GM03348 (cell line): ENCODE measurements around the gene DAPK1.
A peak's percentile ranks its signal among the peaks of the same experiment; 100 is the strongest.

ENCODE experiments used
- DNase-seq: peaks from one replicate; pipeline ENCODE4 v3.0.0; 2012; ENCODE audit warnings: low spot score

DAPK1 gene

DNA sequence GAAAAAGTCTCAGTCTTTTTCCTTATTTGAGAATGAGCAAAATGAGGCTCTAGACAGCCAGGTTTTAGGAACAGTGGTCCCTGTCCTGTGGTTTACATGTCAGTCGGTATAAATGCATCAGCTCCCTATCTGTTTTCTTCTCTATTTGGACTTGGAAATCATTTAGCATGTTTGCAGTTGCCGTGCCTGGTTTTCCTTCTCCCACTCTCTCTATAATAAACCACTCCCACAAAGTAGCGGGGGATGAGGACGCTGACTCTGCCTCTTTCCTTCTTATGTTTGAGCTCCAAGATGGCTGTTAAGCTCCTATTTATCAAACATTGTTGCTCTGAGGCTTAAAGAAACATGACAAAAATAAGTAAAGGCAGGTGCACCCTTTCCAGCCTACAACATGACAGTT lies 171.1 kb downstream of the DAPK1 start:
- DNase-seq: no peak

DNA sequence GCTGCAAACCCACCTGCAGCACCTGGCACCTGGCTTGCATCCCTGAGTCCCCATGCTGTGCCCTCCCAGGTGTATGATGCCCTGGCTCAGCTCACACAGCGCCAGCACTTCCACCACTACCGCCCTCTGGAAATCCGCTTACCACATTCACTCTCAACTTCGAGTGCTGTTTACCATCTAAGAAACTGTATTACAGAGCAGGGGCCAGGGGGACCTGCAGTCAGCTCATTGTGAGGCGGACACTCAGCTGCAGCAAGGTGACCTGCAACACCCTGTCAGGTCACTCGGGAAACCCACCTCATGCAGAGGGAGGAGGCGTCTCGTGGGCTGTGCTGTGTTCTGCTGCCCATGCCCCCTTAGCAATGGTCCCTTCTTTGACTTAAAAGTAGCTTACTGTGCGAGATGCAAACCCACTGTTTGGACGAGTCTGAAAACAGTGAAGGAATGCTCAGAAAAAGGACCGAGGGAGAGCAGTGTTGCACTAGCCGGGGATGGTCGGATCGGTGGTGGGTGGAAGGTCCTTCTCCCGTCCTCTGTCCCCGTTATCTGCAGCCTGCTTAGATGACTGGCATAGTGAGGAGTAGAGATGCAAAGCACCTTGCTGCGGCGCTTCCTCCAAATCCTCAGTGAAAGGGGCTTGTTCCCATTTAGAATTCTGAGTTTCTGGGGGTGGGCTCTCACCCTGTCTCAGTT lies 173.1 kb downstream of the DAPK1 start:
- no peak for DNase-seq

DNA sequence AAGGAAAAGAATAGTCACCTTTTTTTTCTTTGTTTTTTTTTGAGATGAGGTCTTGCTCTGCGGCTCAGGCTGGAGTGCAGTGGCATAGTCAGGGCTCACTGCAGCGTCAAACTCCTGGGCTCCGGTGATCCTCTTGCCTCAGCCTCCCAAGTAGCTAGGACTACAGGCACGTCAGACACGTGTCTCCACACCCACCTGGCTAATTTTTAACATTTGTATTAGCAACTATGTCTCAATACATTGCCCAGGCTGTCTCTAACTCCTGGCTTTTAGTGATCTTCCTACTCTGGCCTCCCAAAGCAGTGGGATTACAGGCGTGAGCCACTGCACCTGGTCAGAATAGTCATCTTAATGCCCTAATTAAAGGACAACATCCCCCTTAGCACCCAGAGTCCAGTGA lies 173.8 kb downstream of the DAPK1 start:
- DNase-seq: no peak

GRCh38 chr9:87671925-87672324 lies 174.3 kb downstream of the DAPK1 start:
- no peak for DNase-seq

DNA sequence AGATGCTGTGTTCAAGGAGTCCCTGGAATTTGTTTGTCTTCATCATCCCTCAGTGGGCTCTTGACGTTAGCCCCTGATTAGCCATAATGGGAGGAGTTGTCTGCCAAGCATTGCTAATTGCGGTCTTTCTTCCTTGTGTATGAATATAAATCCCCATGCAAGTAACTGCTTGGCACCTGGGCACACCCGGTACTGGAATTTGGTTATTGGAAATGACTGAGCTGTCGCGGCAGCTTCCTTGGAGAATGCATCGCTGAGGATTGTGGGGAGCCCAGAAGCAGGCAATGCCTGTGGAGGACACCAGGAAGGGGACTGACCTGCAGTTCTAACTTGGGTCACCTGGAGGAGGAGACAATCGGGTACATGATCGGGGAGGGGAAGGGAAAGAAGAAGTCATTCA lies 174.9 kb downstream of the DAPK1 start:
- DNase-seq: no peak

DNA sequence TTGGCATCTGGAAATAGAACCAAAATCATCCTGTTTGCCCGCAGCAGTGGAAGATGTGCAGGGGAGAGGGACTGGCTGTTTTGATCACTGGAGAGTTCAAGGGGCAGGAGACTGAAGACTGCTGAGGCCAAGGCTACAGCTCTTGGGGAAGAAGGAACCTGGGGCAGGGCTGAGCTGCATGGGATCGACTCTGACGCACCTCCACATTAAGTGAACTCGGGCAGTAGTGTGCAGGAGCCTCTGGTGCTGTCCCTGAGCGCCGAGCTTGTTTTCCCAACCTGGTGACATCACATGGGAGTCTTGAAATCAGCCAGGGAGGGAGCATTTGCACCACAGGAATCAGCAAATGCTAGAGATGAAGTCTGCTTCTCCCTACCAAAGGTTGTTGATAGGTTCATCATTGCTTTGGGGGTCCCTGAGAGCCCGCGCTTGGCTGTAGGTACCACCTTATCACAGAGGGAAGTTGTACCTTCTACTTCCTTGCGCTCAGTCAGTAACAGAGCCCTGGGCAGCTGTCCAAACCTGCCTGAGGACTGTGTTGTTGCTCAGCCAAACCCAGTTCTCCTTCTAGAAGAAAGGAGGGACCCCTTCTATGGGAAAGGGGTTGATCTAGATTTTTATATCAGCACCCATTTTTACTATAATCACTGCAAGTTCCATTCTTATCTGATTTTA lies 175.9 kb downstream of the DAPK1 start:
- no peak for DNase-seq

DNA sequence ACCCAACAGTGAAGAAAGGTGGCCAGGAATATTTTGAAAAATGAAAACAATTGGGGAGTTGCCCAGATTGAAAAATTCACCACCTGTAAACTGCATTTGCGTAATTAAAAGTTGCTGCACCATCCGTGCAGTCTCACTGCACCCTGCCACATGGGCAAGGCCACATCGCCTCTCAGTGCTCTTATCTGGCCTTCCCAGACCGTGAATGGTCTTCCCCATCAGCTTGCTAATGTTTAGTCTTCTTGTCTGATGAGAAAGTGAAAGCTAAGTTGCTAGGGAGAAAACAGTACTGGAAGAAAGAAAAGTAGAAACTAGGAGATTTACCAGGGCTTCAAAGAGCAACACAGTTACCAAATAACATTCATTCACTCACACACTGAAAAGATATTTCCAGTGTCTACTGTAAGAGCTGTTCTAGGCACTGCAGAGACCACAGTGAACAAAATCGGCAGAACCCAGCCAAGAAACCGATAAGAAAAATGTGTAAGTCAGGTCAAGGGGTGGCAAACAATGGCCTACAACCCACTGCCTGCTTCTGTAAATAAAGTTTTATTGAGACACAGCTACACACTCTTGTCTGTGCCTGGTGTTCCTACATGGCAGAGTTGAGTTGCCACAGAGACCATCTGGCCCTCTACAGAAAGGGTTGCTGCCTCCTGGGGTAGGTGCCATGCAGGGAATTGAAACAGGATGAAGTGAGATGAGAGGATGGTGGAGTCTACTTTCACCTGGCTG lies 177.1 kb downstream of the DAPK1 start:
- no peak for DNase-seq

DNA sequence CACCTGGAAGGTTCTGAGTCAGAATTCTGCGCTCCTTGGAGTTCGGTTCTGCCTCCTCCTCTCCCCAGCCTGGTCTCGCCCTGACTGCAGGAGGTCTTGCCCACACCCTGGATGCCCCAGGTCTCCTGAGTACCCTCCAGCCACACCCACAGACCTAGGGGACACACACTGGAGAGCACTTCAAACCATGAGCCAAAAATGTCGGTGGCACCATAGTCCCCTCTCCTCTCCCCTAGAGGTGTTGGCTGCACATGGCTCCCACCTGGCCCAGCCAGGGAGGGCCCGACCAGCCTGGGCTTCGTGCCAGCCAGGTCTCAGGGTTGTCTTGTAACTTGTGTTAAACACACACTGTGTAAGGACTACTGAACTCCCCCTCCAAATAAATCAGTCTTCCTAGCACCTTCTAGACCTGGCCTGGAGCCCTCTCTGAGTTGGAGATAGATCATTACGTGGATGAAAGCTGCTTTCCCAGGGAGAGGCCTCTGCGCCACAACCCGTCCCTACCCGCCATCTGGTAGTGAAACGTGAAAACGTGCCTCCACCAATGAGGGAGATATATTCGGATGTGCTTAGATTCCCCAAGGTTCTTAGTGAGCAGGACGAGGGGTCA lies 178.3 kb downstream of the DAPK1 start:
- no peak for DNase-seq

- no peak for DNase-seq
Observed at GRCh38 chr9:87676976-87677775, 179.5 kb downstream of the DAPK1 start.

DNA sequence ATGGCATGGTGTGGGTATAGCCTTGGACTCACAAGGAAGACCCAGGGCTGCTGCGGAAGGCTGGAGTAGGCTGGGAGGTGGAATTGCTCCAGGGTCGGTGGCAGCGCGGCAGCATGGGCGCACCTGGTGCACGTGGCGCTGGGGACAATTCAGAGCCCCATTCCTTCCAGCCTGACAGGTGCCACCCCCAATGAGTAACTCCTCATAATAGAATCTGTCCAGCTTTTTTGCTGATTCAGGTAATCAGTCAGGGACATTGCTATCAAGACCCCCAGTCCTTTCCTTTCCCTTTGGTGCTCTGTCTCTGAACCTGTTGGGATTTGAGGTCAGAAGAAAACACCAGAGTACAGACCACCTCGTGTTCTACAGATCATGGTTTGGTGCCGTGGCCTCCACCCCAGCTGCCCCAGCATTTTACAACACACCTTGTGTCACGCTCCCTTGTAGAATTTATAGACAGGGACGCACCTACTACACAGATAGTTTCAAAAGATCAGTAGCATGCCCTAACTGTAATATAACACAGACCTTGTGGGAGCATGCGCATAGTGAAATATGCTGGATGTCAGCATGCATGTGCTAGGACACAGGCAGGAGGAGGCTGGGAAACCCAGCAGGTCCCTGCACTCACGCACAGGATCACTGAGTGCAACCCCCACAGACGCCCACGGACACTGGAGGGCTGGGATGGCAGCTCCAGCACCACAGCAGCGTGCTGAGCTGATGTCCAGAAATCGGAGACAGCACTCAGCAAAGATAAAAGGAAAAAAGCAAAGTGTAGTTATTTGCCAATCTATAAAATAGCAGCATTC lies 180.3 kb downstream of the DAPK1 start:
- no peak for DNase-seq

GRCh38 chr9:87678650-87679355 lies 181.1 kb downstream of the DAPK1 start:
- DNase-seq: peak; percentile 88

DNA sequence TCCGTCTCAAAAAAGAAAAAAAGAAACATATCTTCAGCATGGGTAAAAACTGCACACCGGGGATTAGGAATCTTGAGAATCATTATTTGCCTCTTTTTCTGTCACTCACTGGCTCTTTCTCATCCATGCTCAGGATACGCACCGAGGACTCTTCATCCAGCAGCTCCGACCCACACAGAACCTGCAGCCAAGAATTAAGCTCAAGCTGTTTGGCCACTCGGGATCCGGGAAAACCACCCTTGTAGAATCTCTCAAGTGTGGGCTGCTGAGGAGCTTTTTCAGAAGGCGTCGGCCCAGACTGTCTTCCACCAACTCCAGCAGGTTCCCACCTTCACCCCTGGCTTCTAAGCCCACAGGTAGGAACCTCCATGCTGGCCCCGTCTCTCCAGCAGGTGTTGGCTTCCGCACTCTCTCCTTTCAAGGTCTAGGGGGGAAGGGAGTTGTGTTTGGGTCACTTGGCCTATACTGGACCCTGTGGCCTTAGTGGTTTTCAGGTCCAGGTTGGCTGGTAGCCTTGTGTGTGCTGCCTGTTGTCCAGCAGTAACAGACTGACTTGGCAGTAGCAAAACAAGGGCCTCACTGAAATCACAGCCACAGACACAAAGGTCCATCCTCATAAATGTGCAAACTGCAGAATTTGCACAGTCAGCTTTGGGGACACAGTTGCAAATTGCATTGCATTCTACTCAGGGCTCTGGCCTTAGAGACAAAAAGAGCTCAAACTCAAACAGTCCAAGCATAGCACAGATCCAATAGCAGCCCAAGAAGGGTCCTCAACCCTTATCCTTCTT lies 183.8 kb downstream of the DAPK1 start:
- DNase-seq: no peak

DNA sequence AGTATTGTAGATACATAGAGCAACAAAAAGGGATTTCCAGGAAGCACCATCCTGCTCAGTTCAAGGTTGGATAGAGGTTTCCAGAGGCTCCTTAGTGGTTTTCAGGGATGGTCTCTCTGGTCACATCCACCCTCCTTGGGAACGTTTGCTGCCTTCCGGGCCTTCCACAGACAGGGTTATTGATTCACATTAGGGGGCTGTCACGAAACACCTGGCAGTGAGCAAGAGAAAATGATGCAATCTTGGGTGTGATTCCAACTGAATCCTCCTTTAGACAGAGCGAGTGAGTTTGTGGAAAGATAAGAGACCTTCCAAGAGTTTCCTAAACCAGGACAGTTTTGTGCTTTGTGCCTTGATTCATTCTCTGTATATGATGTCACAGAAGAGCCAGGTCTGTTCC lies 184.4 kb downstream of the DAPK1 start:
- DNase-seq: no peak

- DNase-seq: no peak
Observed at GRCh38 chr9:87682618-87683017, 185.0 kb downstream of the DAPK1 start.

- no peak for DNase-seq
Observed at GRCh38 chr9:87683751-87684626, 186.3 kb downstream of the DAPK1 start.

- DNase-seq: peak; percentile 82
Observed at GRCh38 chr9:87684627-87685219, 187.1 kb downstream of the DAPK1 start.

DNA sequence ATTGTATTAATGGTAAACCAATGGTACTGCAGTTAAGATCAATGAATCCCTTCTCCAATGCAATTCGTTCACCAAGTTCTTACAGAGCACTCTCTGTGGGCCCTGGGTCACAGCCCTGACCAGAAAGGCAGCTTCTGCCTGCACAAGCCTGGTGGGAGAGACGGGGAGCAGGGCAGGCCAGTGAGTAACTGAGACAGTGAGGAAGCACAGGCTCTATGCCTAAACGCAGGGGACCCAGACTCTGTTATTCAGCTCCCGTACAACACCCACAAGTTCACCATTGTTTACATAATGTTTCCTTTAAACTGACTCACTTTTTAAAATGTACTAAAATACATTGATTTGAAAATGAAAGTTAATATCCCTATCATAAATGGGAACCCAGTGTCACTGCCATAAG lies 187.8 kb downstream of the DAPK1 start:
- DNase-seq: no peak

- no peak for DNase-seq
Observed at GRCh38 chr9:87685871-87686519, 188.3 kb downstream of the DAPK1 start.
